Stimulated activated CD4-positive, alpha-beta T cell treated with anti-CD3 and anti-CD28 coated beads, Interleukin-4, amount 100 ng/mL, for 4 hours (primary cell): Measurements from ENCODE around the gene GCHFR.

Experiments used
- DNase-seq, 2 experiments: peaks; one replicate each; pipeline ENCODE4 v3.0.0-alpha.2; 2020

Gene GCHFR

DNA sequence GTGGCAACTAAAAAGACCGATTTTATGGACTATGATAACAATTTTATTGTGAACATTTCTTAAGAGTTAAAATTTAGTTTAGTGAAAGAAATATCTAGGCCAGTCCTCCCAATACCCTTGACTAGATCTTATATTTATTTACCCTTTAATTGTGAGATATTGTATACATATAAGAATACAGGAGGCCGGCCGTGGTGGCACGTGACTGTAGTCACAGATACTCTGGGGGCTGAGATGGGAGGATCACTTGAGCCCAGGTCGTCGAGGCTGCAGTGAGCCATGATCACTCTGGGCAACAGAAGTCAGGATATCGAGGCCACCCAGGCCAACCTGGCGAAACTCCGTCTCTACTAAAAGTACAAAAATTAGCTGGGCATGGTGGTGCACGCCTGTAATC lies 8.1 kb upstream of the GCHFR start:
- no peak for DNase-seq

DNA sequence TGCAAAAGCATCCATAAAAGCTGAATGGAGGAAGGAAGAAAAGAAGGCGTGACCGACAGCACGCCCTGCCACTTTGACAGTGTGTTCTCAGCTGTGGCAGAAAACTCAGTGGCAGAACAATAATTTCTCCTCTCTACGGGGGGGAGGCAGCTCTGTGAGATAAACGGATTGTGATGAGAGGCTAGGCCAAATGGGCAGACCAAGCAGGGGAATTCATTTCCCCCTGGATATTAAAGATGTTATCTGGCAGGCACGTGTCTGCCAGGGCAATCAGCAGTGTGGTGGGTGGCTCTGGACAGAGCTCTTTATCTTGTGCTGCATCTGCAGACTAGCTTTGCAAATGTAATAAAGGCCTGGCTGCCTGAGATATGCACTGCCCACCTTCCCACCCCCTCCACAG lies 6.9 kb upstream of the GCHFR start:
- DNase-seq = no peak

DNA sequence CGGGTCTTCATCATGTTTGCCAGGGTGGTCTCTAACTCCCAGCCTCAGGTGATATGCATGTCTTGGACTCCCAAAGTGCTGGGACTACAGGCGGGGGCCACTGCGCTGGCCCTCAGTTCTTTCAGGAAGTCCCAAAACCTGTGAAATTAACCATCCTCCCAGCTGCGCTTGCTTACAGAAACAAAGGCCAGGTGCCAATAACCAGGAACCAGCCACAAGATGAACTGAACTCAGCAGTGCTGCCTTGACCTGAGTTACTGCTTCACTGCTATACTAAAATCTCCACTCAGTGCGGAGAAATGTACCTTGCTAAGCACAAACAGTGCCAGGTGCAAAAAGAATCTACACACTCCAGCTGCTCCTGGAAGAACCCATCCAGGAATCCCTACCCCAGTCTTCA lies 3.9 kb upstream of the GCHFR start:
- DNase-seq = no peak

DNA sequence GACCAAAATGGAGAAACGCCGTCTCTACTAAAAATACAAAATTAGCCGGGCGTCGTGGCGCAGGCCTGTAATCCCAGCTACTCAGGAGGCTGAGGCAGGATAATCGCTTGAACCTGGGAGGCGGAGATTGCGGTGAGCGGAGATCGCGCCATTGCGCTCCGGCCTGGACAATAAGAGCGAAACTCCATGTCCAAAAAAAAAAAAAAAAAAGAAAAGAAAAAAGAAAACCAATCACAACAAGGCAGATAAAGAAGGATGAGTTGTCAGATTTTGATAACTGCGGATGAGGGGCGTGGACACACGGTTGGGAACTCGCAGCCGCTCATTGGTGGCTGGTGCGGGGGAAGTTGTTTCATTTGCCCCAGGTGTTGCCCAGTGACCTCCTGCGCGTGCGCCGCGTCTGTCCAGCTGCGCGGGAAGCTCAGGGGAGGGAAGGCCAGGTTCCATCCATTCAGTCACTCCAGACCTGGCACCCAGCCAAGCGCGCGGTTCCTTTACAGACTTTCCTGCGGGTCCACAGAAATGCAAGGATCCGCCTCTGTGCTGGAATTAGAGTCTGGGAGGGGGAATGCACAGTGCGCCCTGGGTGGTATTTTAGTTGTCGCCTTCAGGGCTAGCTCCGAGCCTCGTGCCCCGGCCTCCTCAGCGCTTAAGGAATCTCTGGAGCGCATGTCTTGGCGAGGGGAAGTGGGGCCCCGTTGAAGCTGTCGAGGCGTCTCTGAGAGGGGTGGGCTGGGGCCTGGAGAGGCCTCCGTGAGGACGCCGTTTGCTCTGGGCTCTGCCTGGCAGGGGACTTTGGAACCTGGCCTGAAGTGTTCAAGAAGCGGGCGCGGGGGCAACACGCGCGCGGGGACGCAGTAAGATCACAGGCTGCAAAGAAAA lies 708 bp upstream of the GCHFR start:
- DNase-seq = peak in 1 of 2 experiments; percentile 47

DNA sequence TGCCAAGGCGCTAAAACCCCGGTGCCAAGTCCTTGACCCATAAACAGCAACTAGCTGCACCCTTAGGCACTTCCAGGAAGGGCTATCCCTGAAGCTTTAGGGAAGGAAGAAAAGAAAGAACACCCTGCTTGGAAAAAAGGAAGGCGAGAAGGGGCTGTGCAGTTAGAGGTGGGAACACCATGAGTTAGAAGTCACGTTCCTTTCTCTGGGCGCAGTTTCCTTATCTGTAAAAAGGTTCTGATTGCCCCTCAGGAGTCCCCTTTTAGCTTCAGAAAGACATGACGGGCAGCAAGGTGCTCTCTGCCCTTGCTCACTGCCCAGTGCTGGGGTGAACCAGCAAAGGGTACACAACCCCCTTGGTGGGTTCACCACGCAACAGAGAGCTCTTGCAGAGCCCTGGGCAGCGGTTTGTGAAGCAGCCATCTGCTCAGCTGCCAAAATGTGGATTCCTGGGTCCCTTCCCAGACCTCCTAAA lies 798 bp downstream of the GCHFR start:
- DNase-seq = no peak

DNA sequence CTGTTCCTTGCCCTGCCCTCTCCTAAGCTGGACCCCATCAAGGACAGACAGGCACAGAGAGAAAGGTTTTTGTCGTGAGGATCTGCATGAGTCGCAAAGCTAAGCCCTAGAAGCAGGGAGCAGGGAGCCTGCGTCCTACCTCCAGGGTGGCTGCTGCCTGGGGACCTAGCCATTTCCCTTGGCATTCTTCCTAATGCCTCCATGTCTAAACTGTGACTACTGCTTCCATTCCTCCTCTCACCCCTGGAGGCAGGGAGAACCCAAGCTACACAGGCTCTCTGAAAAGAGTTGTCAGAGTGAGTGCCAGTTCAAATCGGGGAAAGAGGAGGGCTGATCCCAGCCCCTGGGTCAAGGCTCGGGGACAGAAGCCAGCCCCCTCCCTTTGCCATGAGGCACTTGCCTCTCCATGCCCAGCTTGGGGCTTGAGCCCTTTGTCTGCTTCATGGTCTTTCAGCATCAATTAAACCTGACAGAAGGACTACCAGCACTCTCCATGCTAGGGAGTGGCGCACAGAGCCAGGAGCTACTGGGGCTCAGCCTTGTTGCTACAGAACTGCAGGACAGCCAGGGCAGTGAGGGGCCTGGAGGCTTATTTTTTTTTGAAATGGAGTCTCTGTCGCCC lies 2.4 kb downstream of the GCHFR start:
- no peak for DNase-seq

DNA sequence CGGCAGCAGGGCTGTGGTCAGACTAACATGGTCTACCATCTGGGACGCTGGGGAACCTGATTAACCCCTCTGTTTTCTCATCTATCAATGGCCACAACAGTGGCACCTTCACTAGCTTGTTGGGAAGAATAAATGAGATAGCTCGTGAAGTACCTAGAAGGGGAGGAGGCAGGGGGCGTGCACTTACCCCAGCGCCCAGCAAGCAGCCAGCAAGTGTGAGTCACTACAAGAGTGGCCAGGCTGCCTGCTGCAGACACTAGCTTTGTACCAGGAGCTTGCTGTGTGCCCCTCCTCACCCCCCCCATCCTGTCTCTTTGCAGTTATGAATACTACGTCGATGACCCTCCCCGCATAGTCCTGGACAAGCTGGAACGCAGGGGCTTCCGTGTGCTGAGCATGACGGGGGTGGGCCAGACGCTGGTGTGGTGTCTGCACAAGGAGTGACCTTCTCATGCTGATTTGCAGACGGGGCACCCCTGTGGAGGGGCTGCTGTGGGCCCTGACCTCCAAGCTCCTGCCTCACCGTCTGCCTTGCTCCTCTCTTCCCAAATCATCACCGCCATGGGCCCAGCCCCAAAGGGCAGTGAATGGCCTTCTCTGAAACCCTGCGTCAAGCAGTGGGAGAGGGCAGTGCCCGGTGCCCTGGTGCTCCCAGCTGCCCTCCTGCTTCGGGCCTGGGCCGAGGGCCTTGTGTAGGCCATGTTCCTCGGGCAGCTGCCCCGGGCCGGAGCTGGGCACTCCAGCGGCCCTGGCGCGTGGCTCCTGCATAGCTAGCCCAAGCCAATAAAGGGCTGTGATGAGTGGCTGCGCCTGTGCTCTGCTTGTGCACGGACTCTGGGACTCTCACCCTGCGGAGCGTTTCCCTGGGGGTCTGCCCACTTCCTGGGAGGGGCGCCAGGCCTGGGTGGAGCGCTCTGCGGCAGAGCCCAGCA lies 3.3 kb downstream of the GCHFR start:
- DNase-seq = no peak

DNA sequence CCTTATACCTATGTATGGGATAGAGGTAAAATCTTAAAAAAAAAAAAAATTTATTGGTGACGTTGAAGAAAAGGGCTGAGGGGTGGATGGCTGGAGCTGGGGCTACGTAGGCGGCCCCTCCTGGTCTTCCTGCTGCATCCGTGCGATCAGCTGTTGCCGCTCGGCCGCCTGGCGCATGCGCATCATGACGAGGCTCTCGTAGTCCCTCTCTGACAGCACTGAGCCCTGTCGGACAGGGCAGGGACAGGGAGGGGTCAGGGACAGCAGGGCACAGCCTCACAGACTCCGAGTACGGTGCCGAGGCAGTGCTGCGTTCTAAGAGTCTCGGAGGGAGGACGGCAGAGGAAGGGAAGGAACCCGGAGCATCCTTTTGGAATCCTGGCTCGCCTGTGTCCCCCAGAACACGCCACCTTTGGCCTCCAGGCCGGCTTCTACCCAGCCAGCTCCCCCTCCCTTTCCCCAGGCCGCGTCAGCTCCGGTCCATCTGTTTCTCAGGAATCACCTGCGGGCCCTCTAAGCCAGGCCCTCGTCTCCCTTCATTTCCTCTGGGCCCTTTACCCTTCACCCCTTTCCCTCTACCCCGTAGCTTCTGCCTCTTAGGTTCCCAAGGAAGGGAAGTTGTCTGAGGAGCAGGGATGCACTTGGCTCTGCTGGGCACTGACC lies 4.1 kb downstream of the GCHFR start:
- no peak for DNase-seq

DNA sequence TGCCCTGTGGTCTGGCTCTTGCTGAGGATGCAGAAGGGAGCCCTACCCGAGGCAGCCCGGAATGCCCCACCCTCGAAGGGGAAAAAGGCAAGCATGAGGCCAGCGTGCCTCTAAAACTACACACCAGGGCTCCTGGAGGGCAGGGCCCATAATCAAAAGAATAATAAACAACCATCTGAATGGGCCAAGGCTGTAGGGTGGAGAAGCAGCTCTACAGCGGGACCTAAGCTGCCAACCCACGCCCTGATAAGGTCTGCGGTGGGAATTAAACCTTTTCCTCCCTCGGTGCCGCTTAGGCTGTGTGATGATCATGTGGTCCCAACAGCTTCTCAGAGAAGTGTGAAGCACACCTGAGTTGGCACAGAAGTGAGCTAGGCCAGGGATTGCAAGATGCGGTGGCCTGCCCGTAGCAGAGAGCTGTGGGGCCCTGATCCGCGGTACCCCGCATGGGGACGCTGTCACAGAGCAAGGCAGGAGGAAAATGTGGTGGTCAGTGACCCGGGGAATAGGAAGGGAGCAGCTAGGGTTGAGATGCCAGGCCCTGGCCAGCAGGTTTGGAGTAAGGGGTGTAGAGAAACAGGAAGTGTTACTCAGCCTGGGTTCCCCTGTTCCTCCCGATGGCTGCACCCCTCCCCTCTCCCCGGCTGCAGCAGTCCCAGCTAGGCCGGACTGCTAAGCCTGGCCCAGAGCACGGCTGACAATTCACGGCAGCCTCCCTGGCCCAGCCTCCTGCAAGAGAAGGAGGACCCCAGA lies 4.8 kb downstream of the GCHFR start:
- DNase-seq = no peak

DNA sequence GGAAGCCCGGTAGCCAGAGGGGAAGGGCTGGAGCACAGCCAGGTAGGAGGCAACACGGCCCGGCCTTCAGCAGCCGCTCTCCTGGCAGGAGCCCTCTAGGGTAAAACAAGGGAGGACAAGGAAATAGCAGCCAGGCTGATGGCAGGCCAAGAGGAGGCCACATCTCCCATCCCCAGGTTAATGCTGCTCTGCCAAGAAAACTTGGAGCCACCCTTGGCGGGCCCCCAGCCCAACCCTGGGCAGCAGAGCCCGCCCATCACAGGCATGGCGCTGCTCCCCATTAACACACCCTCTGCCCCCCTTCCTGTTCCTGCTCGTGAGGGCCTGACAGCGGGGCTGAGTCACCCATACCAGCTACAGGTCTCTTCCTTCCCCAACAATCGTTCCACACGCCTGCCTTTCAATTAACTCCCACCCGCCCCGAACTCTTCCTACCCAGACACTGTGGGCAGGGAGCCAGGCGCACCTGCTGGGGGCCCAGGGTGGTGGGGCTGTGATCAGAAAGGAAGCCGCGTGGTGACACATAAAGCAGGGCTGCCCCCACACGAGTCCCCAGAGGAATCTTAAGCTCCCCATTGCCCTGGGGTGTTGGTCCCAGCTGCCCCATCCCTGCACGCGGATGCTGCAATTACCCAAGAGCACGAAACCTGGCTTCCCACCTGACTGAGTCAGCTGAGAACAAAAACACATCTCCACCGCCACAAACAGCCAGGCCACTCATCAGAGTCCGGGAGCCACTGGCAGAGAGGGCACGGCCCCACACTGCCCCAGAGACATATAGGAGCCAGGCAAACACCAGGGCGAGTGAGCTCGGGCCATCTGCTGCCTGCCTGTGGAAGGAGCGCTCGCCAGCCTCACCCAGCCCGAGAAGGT lies 5.6 kb downstream of the GCHFR start, which contains the start of gene C15orf62:
C15orf62 (plus strand) TSS at position 707 of the 873 bp plus-strand sequence. CDS start 516 bp downstream, outside the sequence.
- peak; percentile 67 to 90 for DNase-seq

DNA sequence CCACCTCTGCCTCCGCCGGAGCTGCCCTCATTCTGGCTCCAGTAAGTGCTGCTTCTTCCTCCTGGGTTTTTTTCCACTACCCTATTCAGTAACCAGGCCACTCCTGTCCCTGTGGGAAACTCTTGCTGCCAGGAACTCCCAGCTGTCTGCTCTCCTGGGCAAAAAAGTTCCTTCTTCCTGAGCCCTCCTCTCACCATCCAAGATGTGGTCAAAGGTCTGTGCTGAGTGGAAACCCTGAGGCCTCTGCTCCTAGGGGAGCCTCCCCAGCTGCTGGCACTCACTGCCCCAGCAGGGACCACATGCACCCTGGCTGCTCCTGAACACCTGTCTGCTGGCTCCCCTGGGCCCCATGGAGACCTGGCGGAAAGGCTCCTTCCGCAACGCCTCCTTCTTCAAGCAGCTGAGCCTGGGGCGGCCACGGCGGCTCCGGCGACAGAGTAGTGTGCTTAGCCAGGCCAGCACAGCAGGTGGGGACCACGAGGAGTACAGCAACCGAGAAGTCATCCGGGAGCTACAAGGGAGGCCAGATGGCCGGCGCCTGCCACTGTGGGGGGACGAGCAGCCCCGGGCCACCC lies 6.4 kb downstream of the GCHFR start:
- DNase-seq = no peak

DNA sequence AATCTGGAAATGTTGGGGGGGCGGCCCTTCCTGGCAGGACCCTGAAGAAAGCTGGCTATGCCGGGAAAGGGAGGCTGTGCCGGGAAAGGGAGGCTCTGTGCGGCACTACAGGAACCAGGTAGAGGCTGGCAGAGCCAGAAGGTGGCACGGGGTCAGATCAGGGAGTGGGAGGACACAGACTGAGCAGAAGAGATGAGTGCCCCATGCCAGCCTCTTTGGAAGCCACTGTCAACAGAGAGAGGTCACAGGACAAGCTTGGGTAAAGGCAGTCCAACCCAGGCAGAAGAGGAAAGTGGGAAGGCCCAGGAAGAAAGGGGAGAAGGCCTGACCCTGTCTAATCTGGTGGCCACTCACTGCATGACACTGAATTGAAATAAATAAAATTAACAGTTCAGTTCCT lies 7.4 kb downstream of the GCHFR start:
- DNase-seq = no peak

DNA sequence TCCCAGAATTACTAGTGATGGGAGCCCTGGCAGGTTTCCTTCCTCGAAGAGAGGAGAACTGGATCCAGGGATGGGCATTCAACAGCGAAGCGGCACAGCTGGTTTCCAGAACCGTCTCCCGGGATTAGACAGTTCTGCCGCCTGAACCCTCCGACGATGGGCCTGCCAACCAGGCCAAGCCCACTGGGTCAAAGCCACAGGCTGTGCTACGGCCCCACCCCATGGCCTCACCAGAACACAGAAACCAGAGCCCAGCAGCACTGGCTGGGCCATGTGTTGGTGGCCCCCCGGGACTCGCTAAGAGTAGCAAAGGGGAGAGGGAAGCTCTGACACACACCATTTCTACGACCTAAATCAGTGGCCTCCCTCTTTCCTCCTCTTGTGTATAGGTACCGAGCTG lies 8.1 kb downstream of the GCHFR start:
- no peak for DNase-seq

DNA sequence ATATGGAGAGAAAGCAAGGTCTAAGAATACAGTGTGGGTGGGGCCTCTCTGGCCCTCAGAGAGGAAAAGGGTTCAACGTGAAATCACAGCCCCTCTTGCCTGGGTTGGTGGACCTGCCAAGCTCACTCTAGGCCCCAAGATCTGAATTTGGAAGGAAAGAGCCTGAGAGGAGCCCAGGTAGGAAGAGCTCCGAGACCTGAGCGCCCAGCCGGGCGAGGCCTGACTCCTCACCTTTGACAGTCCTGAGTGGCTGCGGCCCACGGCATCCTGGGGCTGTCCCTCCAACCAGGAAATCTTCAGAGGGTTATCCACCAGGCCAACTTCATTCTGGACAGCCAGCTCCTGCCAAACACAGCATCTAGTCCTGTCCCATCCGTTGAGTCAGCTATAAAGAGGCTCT lies 9.6 kb downstream of the GCHFR start:
- no peak for DNase-seq

DNA sequence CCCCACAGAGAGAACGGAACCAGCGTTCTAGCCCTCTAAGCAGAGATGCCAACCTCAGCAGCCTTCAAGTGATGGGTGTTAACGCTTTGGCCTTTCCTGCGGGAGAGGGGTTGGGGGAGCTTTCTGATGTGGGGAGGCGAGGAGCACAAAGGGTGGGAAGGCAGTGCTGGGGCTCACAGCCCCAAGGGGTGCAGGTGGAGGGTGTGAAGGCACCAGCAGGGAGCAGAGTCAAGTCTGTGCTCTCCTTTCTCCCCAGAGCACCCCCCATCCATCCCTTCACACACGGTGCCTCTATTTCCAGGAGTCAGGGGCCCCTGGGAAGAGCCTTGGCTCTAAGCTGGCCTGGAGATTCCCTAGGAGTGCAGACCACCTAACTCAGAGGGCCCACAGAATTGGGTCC lies 10.0 kb downstream of the GCHFR start:
- no peak for DNase-seq

DNA sequence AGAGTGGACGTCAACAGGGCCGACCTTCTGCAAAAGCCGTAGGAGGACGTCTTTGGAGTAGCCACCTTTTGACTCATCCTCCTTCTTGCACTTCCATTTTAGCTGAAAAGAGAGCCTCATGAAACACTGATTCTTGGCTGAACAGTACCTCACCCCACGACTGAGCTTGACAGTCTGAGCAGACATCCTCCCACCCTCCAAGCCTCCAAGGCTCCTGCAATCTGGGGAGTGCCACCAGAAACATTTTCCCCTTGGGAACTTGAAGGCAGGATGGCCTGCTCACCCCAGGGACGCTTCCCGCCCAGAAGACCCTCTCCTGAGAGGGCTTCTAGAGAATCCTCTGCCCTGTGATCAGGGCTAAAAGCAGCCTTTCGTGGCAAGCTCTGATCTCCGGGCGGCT lies 11.1 kb downstream of the GCHFR start:
- no peak for DNase-seq

DNA sequence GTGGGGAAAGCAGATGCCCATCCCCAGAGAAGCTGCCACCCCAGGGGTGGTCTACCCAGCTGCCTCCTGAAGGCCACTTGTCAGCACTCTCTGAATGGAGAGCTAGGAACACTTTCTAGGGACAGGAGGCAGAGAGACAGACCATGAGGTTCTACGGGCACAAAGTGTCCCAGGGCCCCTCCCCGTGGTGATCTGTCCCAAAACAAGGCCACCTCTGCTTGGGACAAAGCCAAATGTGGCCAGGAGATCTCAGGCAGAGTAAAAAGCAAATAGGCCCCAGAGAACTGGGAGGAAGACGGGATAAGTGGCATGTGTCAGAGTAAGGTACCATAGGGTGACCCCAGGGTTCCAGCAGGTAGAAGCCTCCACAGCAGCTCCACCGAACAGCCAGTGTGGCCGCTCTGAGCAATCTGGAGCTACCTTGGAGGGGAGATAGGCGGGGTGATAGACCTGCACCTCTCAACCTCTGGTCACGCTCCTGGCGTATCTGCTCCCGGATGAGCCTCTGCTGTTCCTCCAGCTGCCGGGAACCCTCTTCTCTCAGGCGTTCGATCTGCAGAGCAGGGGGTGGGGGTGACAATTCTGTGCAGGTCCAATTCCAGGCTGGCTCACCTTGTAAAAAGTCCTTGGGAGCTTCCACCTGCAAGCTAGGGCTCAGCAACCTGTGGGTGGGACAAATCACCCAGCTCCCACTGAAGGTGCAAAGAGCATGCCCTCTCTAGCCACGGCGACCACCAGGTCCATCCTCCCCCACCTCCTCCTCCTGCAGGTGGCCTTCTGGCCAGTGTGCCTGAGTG lies 12.1 kb downstream of the GCHFR start:
- no peak for DNase-seq

DNA sequence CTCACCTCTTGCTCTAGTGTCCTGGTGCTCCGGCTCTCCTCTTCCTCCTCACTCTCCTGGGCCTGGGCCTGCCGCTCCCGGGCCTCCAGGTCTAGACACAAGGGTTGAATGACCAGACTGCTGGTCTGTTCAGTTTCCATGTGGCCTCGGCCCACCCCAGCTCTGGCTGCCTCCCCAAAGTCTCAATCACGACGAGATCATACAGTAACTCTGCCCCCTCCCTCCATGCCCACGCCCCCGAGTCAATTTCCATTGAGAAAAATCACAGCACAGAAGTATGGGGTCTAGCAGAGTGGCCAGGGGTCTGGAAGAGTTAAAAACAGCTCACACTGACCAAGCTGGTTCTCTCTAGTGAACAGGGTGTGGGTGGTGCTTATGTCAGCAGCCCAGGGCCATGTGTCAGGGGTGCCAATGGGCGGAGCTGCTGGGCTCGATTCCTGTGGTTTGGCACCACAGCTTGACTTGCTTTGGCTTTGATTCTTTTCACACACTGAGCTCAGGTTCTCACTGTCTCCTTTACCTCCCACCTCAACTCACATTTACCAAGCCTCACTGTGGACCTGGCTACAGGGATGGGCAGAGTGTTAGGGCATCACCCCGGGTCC lies 12.8 kb downstream of the GCHFR start:
- DNase-seq = no peak

DNA sequence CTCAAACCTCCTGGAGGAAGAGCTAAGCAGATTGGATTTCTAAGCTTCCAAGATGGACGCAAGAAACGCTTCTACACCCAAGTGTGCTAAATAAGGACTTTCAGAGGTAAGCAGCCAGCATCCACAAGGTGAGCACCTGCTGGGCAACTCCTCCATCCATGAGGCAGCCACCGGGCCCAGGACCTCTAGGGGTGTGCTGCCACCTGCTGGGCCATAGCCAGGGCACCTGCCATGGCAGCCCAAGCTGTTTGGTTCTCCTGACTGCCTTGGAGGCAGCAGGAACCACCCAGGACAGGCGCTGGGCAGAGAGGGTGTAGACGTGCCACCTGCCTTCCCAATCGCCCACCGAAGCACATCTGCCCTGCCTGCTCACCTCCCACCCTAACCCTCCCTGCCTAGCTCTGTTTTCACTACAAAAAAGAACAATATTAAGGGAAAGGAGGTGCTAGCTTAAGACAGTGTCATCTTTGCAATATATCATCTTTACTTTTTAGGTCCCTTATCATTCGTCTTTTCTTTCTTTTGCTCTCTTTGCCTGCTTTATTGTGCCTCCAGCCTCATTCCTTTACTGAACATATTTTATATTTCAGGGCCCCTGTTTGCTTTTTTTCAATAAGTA lies 18.9 kb downstream of the GCHFR start:
- DNase-seq = peak; percentile 77 to 78
